Left ventricle myocardium inferior (tissue), 1 donor: ENCODE data around the gene MZT1. TPM values are rescaled to one million over a fixed set of nuclear protein-coding genes. Genes with fewer than 3 reads are reported as not detected.

Source experiments
- DNase-seq: peaks from one replicate; pipeline ENCODE4 v3.0.0-alpha.2; 2020
- H3K27ac ChIP-seq: fragments of 200-600 bp; replicated peaks from 2 replicates; pipeline ENCODE4 v1.8.0; 2021
- H3K27me3 ChIP-seq: fragments of 200-600 bp; 2 replicates; pipeline ENCODE4 v1.8.0; 2021; ENCODE audit warnings: low read depth
- H3K36me3 ChIP-seq: fragments of 200-600 bp; 2 replicates; pipeline ENCODE4 v1.8.0; 2021
- H3K4me1 ChIP-seq: fragments of 200-600 bp; 2 replicates; pipeline ENCODE4 v1.8.0; 2021
- H3K4me3 ChIP-seq: fragments of 200-600 bp; 2 replicates; pipeline ENCODE4 v1.8.0; 2021; ENCODE audit warnings: mild to moderate bottlenecking, moderate library complexity
- H3K9me3 ChIP-seq: fragments of 200-600 bp; replicated peaks from 2 replicates; pipeline ENCODE4 v1.8.0; 2021
- CTCF ChIP-seq: fragments of 200-600 bp; IDR thresholded peaks from 2 replicates; pipeline ENCODE4 v1.8.0; 2021; ENCODE audit warnings: antibody characterized with exemption, mild to moderate bottlenecking, borderline replicate concordance
- intact Hi-C: fragments of 100-400 bp; cut with micrococcal nuclease; formaldehyde crosslinking; loops from one replicate; pipeline ENCODE4 v1.11.0; 2022
- total RNA-seq: library from RNA; stranded (reverse); fragmentation: NEBNext Ultra II Directional; extraction: Animal tissue kit (Norgen Biotek cat#: 25700); gene quantifications from one replicate; pipeline ENCODE4 v1.2.1, GENCODE V29; 2021
- donor health status: DM: no; HTN: yes; CAD: no; lungs with severe emphysema.

MZT1 gene
- total RNA-seq, 1 donor from 2014 or later, result 7.0 TPM

DNA sequence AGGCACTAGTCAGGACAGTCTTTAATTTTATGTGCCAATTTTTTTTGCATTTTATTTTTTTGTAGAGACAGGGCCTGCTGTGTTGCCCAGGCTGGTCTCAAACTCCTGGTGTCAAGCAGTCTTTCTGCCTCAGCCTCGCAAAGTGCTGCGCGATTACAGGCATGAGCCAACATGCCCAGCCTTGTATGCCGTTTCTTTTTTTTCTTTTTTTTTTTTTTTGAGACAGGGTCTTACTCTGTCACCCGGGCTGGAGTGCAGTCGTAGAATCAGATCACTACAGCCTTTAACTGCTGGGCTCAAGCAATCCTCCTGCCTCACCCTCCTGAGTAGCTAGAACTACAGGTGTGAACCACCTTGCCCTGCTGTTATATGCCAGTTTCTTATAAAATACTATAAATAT, 26.7 kb upstream of the MZT1 start:
- no peak for TF ChIP-seq CTCF
- intact Hi-C loops, result no loop called here

DNA sequence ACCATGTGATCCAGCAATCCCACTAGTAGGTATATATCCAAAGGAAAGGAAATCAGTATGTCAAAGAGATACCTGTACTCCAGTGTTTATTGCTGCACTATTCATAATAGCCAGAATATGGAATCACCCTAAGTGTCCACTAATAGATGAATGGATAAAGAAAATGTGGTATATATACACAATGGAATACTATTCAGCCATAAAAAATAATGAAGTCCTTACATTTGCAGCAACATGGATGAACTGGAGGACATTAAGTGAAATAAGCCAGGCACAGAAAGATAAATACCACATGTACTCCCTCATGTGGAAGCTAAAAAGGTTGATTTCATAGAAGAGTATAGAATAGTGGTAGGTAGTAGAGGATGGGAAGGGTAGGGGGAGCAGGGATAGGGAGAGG, 23.8 kb upstream of the MZT1 start:
- DNase-seq, result no peak
- Histone ChIP-seq H3K36me3 (peaks cover 65% of the 10 kb centered on the region), H3K9me3 (peaks cover 4% of the 10 kb centered on the region), H3K4me1 (no peaks in the 10 kb centered on the region), H3K27ac (no peak overlapping the region), H3K27me3 (no peaks in the 10 kb centered on the region), H3K4me3 (no peak overlapping the region)
- intact Hi-C loops, result no loop called here
- no peak for TF ChIP-seq CTCF

More for the DNA sequence above, 26.7 kb upstream of the MZT1 start:
- no peak overlapping the region for H3K4me3 ChIP-seq
- no peak overlapping the region for H3K27ac ChIP-seq
- peaks cover 86% of the 10 kb centered on the region for H3K36me3 ChIP-seq
- no peaks in the 10 kb centered on the region for H3K27me3 ChIP-seq
- no peak for DNase-seq
- H3K9me3 ChIP-seq, result peaks cover 4% of the 10 kb centered on the region
- H3K4me1 ChIP-seq, result no peaks in the 10 kb centered on the region

DNA sequence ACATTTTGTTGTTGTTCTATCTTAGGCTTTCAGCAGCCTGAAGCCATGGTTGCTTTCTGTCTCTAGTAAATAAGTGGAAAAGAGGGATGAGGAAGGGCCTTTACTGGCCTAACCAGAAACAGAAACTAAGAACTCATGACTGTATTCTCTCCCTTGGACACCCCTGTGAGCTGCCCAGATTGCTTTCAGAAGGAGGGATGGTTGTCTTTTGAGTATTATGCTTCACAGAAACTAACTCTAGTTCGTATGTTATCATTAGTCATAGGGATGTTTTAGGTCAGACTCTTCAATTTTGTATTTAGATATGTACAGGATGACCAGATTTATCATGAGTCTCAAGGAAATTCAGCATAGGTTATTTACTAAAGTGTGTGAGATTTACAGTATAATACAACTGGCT, 17.8 kb upstream of the MZT1 start:
- H3K9me3 ChIP-seq, result no peaks in the 10 kb centered on the region
- TF ChIP-seq CTCF, result no peak
- H3K4me1 ChIP-seq, result no peaks in the 10 kb centered on the region
- intact Hi-C loops, result no loop called here
- H3K27me3 ChIP-seq, result no peaks in the 10 kb centered on the region
- no peak for DNase-seq
- H3K36me3 ChIP-seq, result peaks cover 33% of the 10 kb centered on the region
- no peak overlapping the region for H3K4me3 ChIP-seq
- H3K27ac ChIP-seq, result no peak overlapping the region

DNA sequence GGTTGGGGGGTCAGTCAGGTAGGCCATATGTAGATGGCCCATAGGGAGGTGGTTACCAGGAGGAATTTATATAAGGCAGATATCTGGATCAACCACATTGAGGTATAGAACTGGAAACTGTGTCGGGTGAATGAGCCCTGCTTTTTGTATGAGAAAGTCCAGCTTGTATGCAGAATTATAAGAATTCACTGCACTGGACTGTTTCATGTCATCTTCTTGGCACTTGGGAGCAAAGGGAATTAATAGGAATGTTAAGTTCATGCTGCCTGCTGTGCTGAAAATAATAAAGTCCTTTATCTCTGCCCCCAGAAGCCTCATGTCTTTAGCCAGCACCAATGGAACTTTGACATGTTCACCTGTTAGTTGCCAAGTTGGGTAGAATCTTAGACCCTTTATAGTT, 12.6 kb upstream of the MZT1 start:
- H3K27ac ChIP-seq, result no peak overlapping the region

DNA sequence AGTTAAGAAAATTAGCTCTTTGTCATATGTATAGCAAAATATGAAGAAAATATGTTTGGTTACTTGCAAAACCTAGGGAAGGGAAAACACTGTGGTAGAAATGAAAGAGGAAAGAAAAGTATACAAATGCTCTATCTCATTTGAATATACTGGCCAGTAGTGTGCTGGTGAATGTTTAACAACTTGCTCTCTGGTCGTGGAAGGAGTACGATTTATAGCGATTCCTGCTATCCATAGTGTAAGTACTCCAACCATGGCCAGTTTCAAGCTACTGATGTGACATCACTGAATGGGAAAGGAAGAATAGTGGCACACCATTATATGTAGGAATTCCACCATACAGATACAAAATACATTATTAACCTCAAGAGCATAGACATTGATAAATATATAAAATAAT, 9.6 kb upstream of the MZT1 start:
- Histone ChIP-seq H3K27me3 (no peaks in the 10 kb centered on the region), H3K36me3 (peaks cover 13% of the 10 kb centered on the region), H3K9me3 (no peaks in the 10 kb centered on the region), H3K4me1 (no peaks in the 10 kb centered on the region), H3K27ac (no peak overlapping the region), H3K4me3 (no peak overlapping the region)
- DNase-seq, result no peak
- no peak for TF ChIP-seq CTCF
- intact Hi-C loops, result no loop called here

More for the DNA sequence above, 12.6 kb upstream of the MZT1 start:
- TF ChIP-seq CTCF, result no peak
- intact Hi-C loops, result no loop called here
- no peaks in the 10 kb centered on the region for H3K4me1 ChIP-seq
- DNase-seq, result no peak
- no peaks in the 10 kb centered on the region for H3K27me3 ChIP-seq
- no peaks in the 10 kb centered on the region for H3K9me3 ChIP-seq
- H3K36me3 ChIP-seq, result peaks cover 15% of the 10 kb centered on the region
- H3K4me3 ChIP-seq, result no peak overlapping the region

GRCh38 chr13:72728290-72728605, 819 bp upstream of the MZT1 start:
- no peak for TF ChIP-seq CTCF
- peak overlapping the region; percentile 44 for H3K27ac ChIP-seq
- H3K9me3 ChIP-seq, result no peaks in the 10 kb centered on the region
- peaks cover 9% of the 10 kb centered on the region for H3K36me3 ChIP-seq
- H3K27me3 ChIP-seq, result no peaks in the 10 kb centered on the region
- H3K4me1 ChIP-seq, result peaks cover 30% of the 10 kb centered on the region
- H3K4me3 ChIP-seq, result peak overlapping the region; percentile 81
- no peak for DNase-seq
- intact Hi-C loops, result no loop called here
